AG04449 (cell line): ENCODE data around the gene EMC8.
"Not testable (repeated sequence)": the region's sequence is repeated elsewhere in the genome, so short reads cannot be mapped to it uniquely, and the experiment has no call there.

Experiments
- CTCF ChIA-PET: fragments of 350-600 bp; formaldehyde crosslinking; extraction: SDS; loops from one replicate; lab custom pipeline; 2021; ENCODE audit warnings: antibody characterized with exemption; lab: Yijun Ruan, JAX
- POLR2A ChIA-PET: fragments of 400-600, 350-600 bp; formaldehyde crosslinking; extraction: SDS; loops from one replicate; lab custom pipeline; 2020; ENCODE audit warnings: antibody characterized with exemption, inconsistent platforms; lab: Yijun Ruan, JAX
- DNase-seq: peaks from one replicate; pipeline ENCODE4 v3.0.0-alpha.2; 2010; ENCODE audit warnings: low read depth, low spot score
- H3K4me3 ChIP-seq: 2 replicates; pipeline ENCODE4 v1.5.1; 2011; ENCODE audit warnings: low read depth, mild to moderate bottlenecking, control low read depth, low read length
- TF ChIP-seq, protein P1 (sequence below): IDR thresholded peaks from one replicate; pipeline ENCODE4 v1.5.1; 2011; ENCODE audit warnings: mild to moderate bottlenecking, moderate library complexity, low read length, control low read depth, inconsistent platforms; ENCODE audit not compliant: insufficient read depth; ENCODE audit errors: missing control alignments

The EMC8 gene

DNA sequence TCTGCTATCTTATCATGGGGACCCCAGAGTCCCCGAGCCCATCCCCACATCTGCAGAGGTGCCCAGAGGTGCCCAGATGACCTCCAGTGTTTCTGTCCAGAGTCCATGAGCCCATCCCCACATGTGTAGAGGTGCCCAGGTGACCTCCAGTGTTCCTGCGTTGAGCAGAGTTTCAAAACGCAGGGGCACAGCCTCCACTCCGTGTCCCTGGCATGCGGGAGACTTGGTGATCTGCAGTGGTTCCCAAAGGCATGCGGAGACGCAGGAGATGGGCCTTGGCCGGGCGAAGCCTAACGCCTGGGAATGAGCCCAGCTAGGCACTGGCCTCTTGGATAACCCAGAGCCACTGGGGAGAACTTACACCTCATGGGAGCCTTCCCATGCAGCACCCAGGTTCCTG, 41.5 kb upstream of the EMC8 start:
- DNase-seq: no peak
- ChIA-PET CTCF (interaction anchor here (0.9 kb wide), 2 partner anchors 20 to 21 kb away, joined by 3 to 4 read pairs; no protein-coding TSS in a partner anchor), POLR2A (no interaction called here)
- TF ChIP-seq, protein P1, sequence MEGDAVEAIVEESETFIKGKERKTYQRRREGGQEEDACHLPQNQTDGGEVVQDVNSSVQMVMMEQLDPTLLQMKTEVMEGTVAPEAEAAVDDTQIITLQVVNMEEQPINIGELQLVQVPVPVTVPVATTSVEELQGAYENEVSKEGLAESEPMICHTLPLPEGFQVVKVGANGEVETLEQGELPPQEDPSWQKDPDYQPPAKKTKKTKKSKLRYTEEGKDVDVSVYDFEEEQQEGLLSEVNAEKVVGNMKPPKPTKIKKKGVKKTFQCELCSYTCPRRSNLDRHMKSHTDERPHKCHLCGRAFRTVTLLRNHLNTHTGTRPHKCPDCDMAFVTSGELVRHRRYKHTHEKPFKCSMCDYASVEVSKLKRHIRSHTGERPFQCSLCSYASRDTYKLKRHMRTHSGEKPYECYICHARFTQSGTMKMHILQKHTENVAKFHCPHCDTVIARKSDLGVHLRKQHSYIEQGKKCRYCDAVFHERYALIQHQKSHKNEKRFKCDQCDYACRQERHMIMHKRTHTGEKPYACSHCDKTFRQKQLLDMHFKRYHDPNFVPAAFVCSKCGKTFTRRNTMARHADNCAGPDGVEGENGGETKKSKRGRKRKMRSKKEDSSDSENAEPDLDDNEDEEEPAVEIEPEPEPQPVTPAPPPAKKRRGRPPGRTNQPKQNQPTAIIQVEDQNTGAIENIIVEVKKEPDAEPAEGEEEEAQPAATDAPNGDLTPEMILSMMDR: no peak
- no peak overlapping the region for H3K4me3 ChIP-seq

GRCh38 chr16:85840395-85840794, 41.1 kb upstream of the EMC8 start:
- CTCF ChIA-PET: interaction anchor here (0.9 kb wide), 2 partner anchors 19 to 21 kb away, joined by 3 to 4 read pairs; no protein-coding TSS in a partner anchor
- TF ChIP-seq, protein P1: no peak

GRCh38 chr16:85839681-85840240, 40.4 kb upstream of the EMC8 start:
- TF ChIP-seq, protein P1: no peak
- CTCF ChIA-PET: interaction anchor here (1.0 kb wide), 1 partner anchor 176 kb away, joined by 3 read pairs; no protein-coding TSS in a partner anchor
- no peak overlapping the region for H3K4me3 ChIP-seq
- DNase-seq: no peak
- POLR2A ChIA-PET: no interaction called here

More at GRCh38 chr16:85840395-85840794, 41.1 kb upstream of the EMC8 start:
- no peak overlapping the region for H3K4me3 ChIP-seq
- no peak for DNase-seq
- POLR2A ChIA-PET: no interaction called here

GRCh38 chr16:85838876-85839585, 39.7 kb upstream of the EMC8 start:
- TF ChIP-seq, protein P1: no peak
- ChIA-PET POLR2A (no interaction called here), CTCF (interaction anchor here (1.0 to 10.2 kb wide), 2 partner anchors 18 to 177 kb away, joined by 3 to 86 read pairs; no protein-coding TSS in a partner anchor)
- H3K4me3 ChIP-seq: no peak overlapping the region
- no peak for DNase-seq

DNA sequence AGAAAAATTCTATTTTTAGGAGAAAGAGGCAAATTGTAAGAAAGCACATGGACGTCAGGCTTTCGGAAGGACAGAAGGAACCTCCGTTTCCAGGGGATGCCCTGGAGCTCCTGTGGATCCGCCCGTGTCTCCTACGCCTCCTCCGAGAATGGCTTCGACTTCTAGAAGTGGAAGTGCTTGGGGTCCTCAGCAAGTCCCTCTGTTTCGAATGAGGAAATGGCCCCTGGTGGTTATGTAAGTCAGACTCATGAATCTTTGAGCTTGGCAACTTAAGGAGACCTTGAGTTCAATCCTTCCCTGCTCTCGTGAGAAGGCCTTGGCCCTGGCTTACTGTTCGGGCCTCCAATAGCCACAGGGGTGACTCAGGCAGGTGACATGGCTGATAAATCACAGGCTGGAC, 39.0 kb upstream of the EMC8 start:
- ChIA-PET CTCF (interaction anchor here (10.2 kb wide), 1 partner anchor 18 kb away, joined by 86 read pairs; no protein-coding TSS in a partner anchor), POLR2A (no interaction called here)
- TF ChIP-seq, protein P1: no peak
- no peak for DNase-seq
- no peak overlapping the region for H3K4me3 ChIP-seq

- DNase-seq, H3K4me3 ChIP-seq, POLR2A ChIA-PET: not testable (repeated sequence)
- CTCF ChIA-PET: interaction anchor here (10.2 kb wide), 1 partner anchor 17 kb away, joined by 86 read pairs; no protein-coding TSS in a partner anchor
These were observed 38.3 kb upstream of the EMC8 start for GRCh38 chr16:85837654-85838053.
